Liver (tissue), 9 donors: Measurements from ENCODE around the gene BAG2. TPM values are rescaled to one million over a fixed set of nuclear protein-coding genes. Genes with fewer than 3 reads are reported as not detected.

Experiments used
- DNase-seq: peaks from one replicate; pipeline ENCODE4 v3.0.0-alpha.2; 2017; ENCODE audit warnings: low spot score
- H3K27ac ChIP-seq, 2 donors: one replicate each; pipeline ENCODE4 v1.7.0; 2013; ENCODE audit warnings: inconsistent platforms in 2 of 2, low read length in 2 of 2, control low read depth in 1 of 2, low read depth in 1 of 2, mild to moderate bottlenecking in 1 of 2
- H3K27me3 ChIP-seq, 4 donors: one replicate each; pipeline versions ENCODE4 v1.6.1 to v1.7.0; 2013; ENCODE audit warnings: low read length in 3 of 4, inconsistent platforms in 1 of 4, mild to moderate bottlenecking in 1 of 4, moderate library complexity in 1 of 4; ENCODE audit not compliant: control insufficient read depth in 4 of 4, insufficient read depth in 4 of 4
- H3K36me3 ChIP-seq, 4 donors: one replicate each; pipeline versions ENCODE4 v1.6.1 to v1.7.0; 2013; ENCODE audit warnings: low read length in 3 of 4, mild to moderate bottlenecking in 3 of 4, low read depth in 1 of 4, moderate library complexity in 1 of 4; ENCODE audit not compliant: control insufficient read depth in 4 of 4, insufficient read depth in 3 of 4
- H3K4me1 ChIP-seq, 4 donors: one replicate each; pipeline versions ENCODE4 v1.6.1 to v1.7.0; 2013; ENCODE audit warnings: low read length in 3 of 4, mild to moderate bottlenecking in 3 of 4, moderate library complexity in 1 of 4; ENCODE audit not compliant: control insufficient read depth in 4 of 4, insufficient read depth in 4 of 4
- H3K4me3 ChIP-seq, 3 donors: one replicate each; pipeline versions ENCODE4 v1.6.1 to v1.7.0; 2013; ENCODE audit warnings: low read length in 3 of 3, control low read depth in 1 of 3, low read depth in 1 of 3, mild to moderate bottlenecking in 1 of 3
- H3K9ac ChIP-seq, 2 donors: one replicate each; pipeline ENCODE4 v1.7.0; 2013; ENCODE audit warnings: low read length in 2 of 2, mild to moderate bottlenecking in 2 of 2, moderate library complexity in 2 of 2, control low read depth in 1 of 2, low read depth in 1 of 2
- H3K9me3 ChIP-seq, 4 donors: one replicate each; pipeline versions ENCODE4 v1.6.1 to v1.7.0; 2013; ENCODE audit warnings: low read length in 3 of 4; ENCODE audit not compliant: control insufficient read depth in 4 of 4
- CTCF ChIP-seq: fragments of 150-350 bp; IDR thresholded peaks from 2 replicates; pipeline ENCODE4 v1.5.1; 2017; ENCODE audit warnings: improper control_type of control experiment, low read depth, low read length; ENCODE audit not compliant: missing input control
- EGR1 ChIP-seq, 2 donors: IDR thresholded peaks; 2 replicates each; pipeline ENCODE4 v1.6.1; 2016 to 2018; ENCODE audit warnings: antibody characterized with exemption in 2 of 2, low read depth in 2 of 2
- FOXA1 ChIP-seq: IDR thresholded peaks from 2 replicates; pipeline ENCODE4 v1.6.1; 2016; ENCODE audit warnings: antibody characterized with exemption
- FOXA2 ChIP-seq: IDR thresholded peaks from 2 replicates; pipeline ENCODE4 v1.6.1; 2016; ENCODE audit warnings: antibody characterized with exemption
- GABPA ChIP-seq, 2 donors: IDR thresholded peaks in 1 of 2; conservative IDR thresholded peaks in 1 of 2; 2 replicates each; pipeline ENCODE4 v1.6.1; 2016; ENCODE audit warnings: antibody characterized with exemption in 2 of 2, mild to moderate bottlenecking in 1 of 2, moderate library complexity in 1 of 2
- HNF4A ChIP-seq, 2 donors: conservative IDR thresholded peaks; 2 replicates each; pipeline ENCODE4 v1.6.1; 2016; ENCODE audit warnings: antibody characterized with exemption in 2 of 2, mild to moderate bottlenecking in 2 of 2
- HNF4G ChIP-seq: IDR thresholded peaks from 2 replicates; pipeline ENCODE4 v1.6.1; 2016; ENCODE audit warnings: antibody characterized with exemption
- JUND ChIP-seq, 2 donors: IDR thresholded peaks; 2 replicates each; pipeline ENCODE4 v1.6.1; 2016; ENCODE audit warnings: antibody characterized with exemption in 2 of 2
- MAX ChIP-seq: IDR thresholded peaks from 2 replicates; pipeline ENCODE4 v1.6.1; 2016; ENCODE audit warnings: antibody characterized with exemption
- NR2F2 ChIP-seq: IDR thresholded peaks from 2 replicates; pipeline ENCODE4 v1.6.1; 2016; ENCODE audit warnings: antibody characterized with exemption
- RAD21 ChIP-seq, 2 donors: IDR thresholded peaks; 2 replicates each; pipeline ENCODE4 v1.6.1; 2016; ENCODE audit warnings: antibody characterized with exemption in 2 of 2, mild to moderate bottlenecking in 2 of 2
- RXRA ChIP-seq, 2 donors: IDR thresholded peaks; 2 replicates each; pipeline ENCODE4 v1.6.1; 2017 to 2018; ENCODE audit warnings: antibody characterized with exemption in 2 of 2, mild to moderate bottlenecking in 1 of 2
- SP1 ChIP-seq: IDR thresholded peaks from 2 replicates; pipeline ENCODE4 v1.6.1; 2018; ENCODE audit warnings: antibody characterized with exemption, mild to moderate bottlenecking
- TAF1 ChIP-seq: conservative IDR thresholded peaks from 2 replicates; pipeline ENCODE4 v1.6.1; 2016; ENCODE audit warnings: antibody characterized with exemption, mild to moderate bottlenecking
- YY1 ChIP-seq: IDR thresholded peaks from 2 replicates; pipeline ENCODE4 v1.6.1; 2016; ENCODE audit warnings: antibody characterized with exemption, mild to moderate bottlenecking
- WGBS: extraction: QIAGEN DNeasy Blood & Tissue Kit; methylation state at CpG from one replicate; pipeline ENCODE4 v1.1.7; 2013; 5-methylcytosine and 5-hydroxymethylcytosine counted together
- polyA plus RNA-seq, 2 donors: library from polyadenylated mRNA; stranded (reverse) in 1 of 2; unstranded in 1 of 2; fragments of 200-250 nt in 1 of 2; fragments of >200 nt in 1 of 2; fragmentation: Nextera tagmentation in 1 of 2; extraction: Ambion mirVana in 1 of 2; gene quantifications; one replicate each; pipeline versions ENCODE4 v1.2.1 to v1.2.3, GENCODE V29; 2013 to 2015
- total RNA-seq, 2 donors: library from RNA; depleted of rRNA; stranded (reverse); fragments of >200 nt; gene quantifications; one replicate each; pipeline ENCODE4 v1.2.3, GENCODE V29; 2014
- TF ChIP-seq, protein P1 (sequence below): IDR thresholded peaks from 2 replicates; pipeline ENCODE4 v1.6.1; 2016; ENCODE audit warnings: antibody characterized with exemption
- TF ChIP-seq, protein P2 (sequence below): IDR thresholded peaks from 2 replicates; pipeline ENCODE4 v1.6.1; 2016; ENCODE audit warnings: antibody characterized with exemption, mild to moderate bottlenecking
- TF ChIP-seq, protein P3 (sequence below): IDR thresholded peaks from 2 replicates; pipeline ENCODE4 v1.6.1; 2016; ENCODE audit warnings: antibody characterized with exemption
- donor health status: healthy.
- donor health status: healthy.
- donor health status: healthy.
- donor health status: healthy.
- donor health status: healthy.

The BAG2 gene
- total and polyA plus RNA-seq, 4 donors, result 1.8 to 4.9 (median 3.1) TPM

DNA sequence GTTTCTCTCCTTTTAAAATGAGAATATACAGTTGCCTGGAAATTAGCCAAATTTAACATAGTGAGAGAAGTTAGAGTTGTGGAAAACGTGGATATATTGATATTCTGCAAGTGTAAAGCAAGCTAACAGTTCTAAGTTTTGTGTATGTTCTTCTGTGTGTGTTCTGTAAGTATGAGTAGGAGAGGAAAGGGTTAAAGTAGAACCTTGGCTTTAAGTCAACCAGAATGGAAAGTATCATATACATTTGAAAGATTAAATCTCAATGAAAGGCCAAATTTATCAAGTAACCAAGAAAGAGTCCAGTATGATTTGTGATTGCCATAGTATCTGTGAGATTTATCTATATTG lies 30.0 kb upstream of the BAG2 start:
- DNase-seq, result no peak
- H3K9ac ChIP-seq, result no peak overlapping the region
- H3K36me3 ChIP-seq, result peaks cover 0 to 21% (median 14%) of the 10 kb centered on the region in 4 donors
- no peaks in the 10 kb centered on the region for H3K4me1 ChIP-seq
- no peak overlapping the region for H3K4me3 ChIP-seq
- TF ChIP-seq FOXA2 (no peak), HNF4A (conservative IDR thresholded peaks at IDR 0.05) (no peak), GABPA (IDR thresholded peaks at IDR 0.05 in 1 of 2, conservative IDR thresholded peaks at IDR 0.05 in 1 of 2) (no peak), EGR1 (IDR thresholded peaks at IDR 0.05; ENCODE audit: low read depth in 2 of 2) (no peak), YY1 (no peak), RAD21 (IDR thresholded peaks at IDR 0.05) (no peak), NR2F2 (no peak)
- TF ChIP-seq, protein P1, sequence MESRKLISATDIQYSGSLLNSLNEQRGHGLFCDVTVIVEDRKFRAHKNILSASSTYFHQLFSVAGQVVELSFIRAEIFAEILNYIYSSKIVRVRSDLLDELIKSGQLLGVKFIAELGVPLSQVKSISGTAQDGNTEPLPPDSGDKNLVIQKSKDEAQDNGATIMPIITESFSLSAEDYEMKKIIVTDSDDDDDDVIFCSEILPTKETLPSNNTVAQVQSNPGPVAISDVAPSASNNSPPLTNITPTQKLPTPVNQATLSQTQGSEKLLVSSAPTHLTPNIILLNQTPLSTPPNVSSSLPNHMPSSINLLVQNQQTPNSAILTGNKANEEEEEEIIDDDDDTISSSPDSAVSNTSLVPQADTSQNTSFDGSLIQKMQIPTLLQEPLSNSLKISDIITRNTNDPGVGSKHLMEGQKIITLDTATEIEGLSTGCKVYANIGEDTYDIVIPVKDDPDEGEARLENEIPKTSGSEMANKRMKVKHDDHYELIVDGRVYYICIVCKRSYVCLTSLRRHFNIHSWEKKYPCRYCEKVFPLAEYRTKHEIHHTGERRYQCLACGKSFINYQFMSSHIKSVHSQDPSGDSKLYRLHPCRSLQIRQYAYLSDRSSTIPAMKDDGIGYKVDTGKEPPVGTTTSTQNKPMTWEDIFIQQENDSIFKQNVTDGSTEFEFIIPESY, result no peak
- TF ChIP-seq, protein P2, sequence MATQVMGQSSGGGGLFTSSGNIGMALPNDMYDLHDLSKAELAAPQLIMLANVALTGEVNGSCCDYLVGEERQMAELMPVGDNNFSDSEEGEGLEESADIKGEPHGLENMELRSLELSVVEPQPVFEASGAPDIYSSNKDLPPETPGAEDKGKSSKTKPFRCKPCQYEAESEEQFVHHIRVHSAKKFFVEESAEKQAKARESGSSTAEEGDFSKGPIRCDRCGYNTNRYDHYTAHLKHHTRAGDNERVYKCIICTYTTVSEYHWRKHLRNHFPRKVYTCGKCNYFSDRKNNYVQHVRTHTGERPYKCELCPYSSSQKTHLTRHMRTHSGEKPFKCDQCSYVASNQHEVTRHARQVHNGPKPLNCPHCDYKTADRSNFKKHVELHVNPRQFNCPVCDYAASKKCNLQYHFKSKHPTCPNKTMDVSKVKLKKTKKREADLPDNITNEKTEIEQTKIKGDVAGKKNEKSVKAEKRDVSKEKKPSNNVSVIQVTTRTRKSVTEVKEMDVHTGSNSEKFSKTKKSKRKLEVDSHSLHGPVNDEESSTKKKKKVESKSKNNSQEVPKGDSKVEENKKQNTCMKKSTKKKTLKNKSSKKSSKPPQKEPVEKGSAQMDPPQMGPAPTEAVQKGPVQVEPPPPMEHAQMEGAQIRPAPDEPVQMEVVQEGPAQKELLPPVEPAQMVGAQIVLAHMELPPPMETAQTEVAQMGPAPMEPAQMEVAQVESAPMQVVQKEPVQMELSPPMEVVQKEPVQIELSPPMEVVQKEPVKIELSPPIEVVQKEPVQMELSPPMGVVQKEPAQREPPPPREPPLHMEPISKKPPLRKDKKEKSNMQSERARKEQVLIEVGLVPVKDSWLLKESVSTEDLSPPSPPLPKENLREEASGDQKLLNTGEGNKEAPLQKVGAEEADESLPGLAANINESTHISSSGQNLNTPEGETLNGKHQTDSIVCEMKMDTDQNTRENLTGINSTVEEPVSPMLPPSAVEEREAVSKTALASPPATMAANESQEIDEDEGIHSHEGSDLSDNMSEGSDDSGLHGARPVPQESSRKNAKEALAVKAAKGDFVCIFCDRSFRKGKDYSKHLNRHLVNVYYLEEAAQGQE, result no peak
- no peak overlapping the region for H3K27ac ChIP-seq
- no peaks in the 10 kb centered on the region for H3K27me3 ChIP-seq
- H3K9me3 ChIP-seq, result no peaks in the 10 kb centered on the region
- WGBS, result 91% methylated on average over 1 of the region's 1 CpG

DNA sequence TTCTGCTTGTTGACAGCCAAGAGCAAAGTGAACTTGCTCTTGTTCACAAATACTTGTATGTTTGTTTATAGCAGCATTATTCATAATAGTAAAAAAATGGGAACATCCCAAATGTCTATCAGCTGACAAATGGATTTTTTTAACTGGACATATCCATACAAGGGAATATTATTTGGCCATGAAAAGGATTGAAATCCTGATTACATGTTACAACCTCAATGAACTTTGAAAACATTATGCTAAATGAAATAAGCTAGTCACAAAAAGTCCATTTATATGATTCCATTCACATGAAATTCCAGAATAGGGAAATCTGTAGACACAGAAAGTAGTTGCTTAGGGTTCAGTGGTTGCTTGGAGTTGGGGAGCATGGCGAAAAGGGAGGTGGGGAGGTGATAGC lies 28.4 kb upstream of the BAG2 start:
- no peaks in the 10 kb centered on the region for H3K9me3 ChIP-seq
- no peaks in the 10 kb centered on the region for H3K4me1 ChIP-seq
- TF ChIP-seq RAD21 (IDR thresholded peaks at IDR 0.05) (no peak), HNF4G (no peak), HNF4A (conservative IDR thresholded peaks at IDR 0.05) (no peak), FOXA2 (no peak), GABPA (IDR thresholded peaks at IDR 0.05 in 1 of 2, conservative IDR thresholded peaks at IDR 0.05 in 1 of 2) (no peak), RXRA (IDR thresholded peaks at IDR 0.05) (no peak), NR2F2 (no peak), TAF1 (no peak), FOXA1 (no peak), EGR1 (IDR thresholded peaks at IDR 0.05; ENCODE audit: low read depth in 2 of 2) (no peak), YY1 (no peak), CTCF (no peak), SP1 (no peak), JUND (IDR thresholded peaks at IDR 0.05) (no peak), MAX (no peak)
- TF ChIP-seq, protein P3, sequence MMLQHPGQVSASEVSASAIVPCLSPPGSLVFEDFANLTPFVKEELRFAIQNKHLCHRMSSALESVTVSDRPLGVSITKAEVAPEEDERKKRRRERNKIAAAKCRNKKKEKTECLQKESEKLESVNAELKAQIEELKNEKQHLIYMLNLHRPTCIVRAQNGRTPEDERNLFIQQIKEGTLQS, result no peak
- TF ChIP-seq, protein P2, result no peak
- TF ChIP-seq, protein P1, result no peak
- no peak overlapping the region for H3K27ac ChIP-seq
- DNase-seq, result no peak
- no peak overlapping the region for H3K9ac ChIP-seq
- H3K4me3 ChIP-seq, result no peak overlapping the region
- peaks cover 1 to 32% (median 25%) of the 10 kb centered on the region in 4 donors for H3K36me3 ChIP-seq
- WGBS, result 100% methylated on average over 1 of the region's 1 CpG
- H3K27me3 ChIP-seq, result no peaks in the 10 kb centered on the region
